HG03520 (cell line): ENCODE measurements around the gene P3H4.

Experiments used
- ATAC-seq: cut with Tn5 transposase; IDR thresholded peaks from one replicate; pipeline ENCODE4 v1.9.1; 2021; ENCODE audit warnings: mild to moderate bottlenecking, moderate library complexity; ENCODE audit not compliant: unreplicated experiment

The P3H4 gene

GRCh38 chr17:41772586-41773189, 39.1 kb downstream of the P3H4 start:
- ATAC-seq = no peak

- ATAC-seq = no peak
Observed at GRCh38 chr17:41772218-41772585, 39.5 kb downstream of the P3H4 start.

GRCh38 chr17:41771389-41772206, 40.2 kb downstream of the P3H4 start:
- no peak for ATAC-seq

GRCh38 chr17:41769985-41770384, 41.8 kb downstream of the P3H4 start:
- ATAC-seq = no peak

- ATAC-seq = no peak
Observed at GRCh38 chr17:41769346-41769862, 42.3 kb downstream of the P3H4 start.

- no peak for ATAC-seq
Observed at GRCh38 chr17:41768682-41769288, 43.0 kb downstream of the P3H4 start.

GRCh38 chr17:41767324-41768042, 44.3 kb downstream of the P3H4 start:
- no peak for ATAC-seq

- ATAC-seq = no peak
Observed at GRCh38 chr17:41766135-41766534, 45.6 kb downstream of the P3H4 start.

GRCh38 chr17:41763327-41763726, 48.4 kb downstream of the P3H4 start:
- ATAC-seq = no peak

- no peak for ATAC-seq
Observed at GRCh38 chr17:41762841-41763240, 48.9 kb downstream of the P3H4 start.

- no peak for ATAC-seq
Observed at GRCh38 chr17:41762391-41762790, 49.4 kb downstream of the P3H4 start.

GRCh38 chr17:41760878-41761277, 50.9 kb downstream of the P3H4 start:
- no peak for ATAC-seq

- no peak for ATAC-seq
Observed at GRCh38 chr17:41758601-41759000, 53.1 kb downstream of the P3H4 start.

GRCh38 chr17:41754066-41754465, 57.7 kb downstream of the P3H4 start:
- no peak for ATAC-seq
